HG02759 (cell line): ENCODE data around the gene FBLN2.

Experiments used
- ATAC-seq: cut with Tn5 transposase; IDR thresholded peaks from one replicate; pipeline ENCODE4 v1.9.1; 2021; ENCODE audit warnings: mild to moderate bottlenecking, moderate library complexity; ENCODE audit not compliant: unreplicated experiment

The FBLN2 gene

GRCh38 chr3:13659221-13659969, 110.5 kb downstream of the FBLN2 start:
- no peak for ATAC-seq

- ATAC-seq = no peak
Observed at GRCh38 chr3:13660042-13660874, 111.3 kb downstream of the FBLN2 start.

GRCh38 chr3:13661121-13661520, 112.2 kb downstream of the FBLN2 start:
- ATAC-seq = no peak

- no peak for ATAC-seq
Observed at GRCh38 chr3:13662238-13662847, 113.4 kb downstream of the FBLN2 start.

- ATAC-seq = no peak
Observed at GRCh38 chr3:13663781-13664535, 115.0 kb downstream of the FBLN2 start.

GRCh38 chr3:13665582-13666226, 116.8 kb downstream of the FBLN2 start:
- ATAC-seq = no peak

GRCh38 chr3:13666227-13666619, 117.3 kb downstream of the FBLN2 start:
- ATAC-seq = no peak

- no peak for ATAC-seq
Observed at GRCh38 chr3:13666781-13667709, 118.1 kb downstream of the FBLN2 start.

- ATAC-seq = no peak
Observed at GRCh38 chr3:13668136-13668535, 119.2 kb downstream of the FBLN2 start.

GRCh38 chr3:13669457-13669856, 120.5 kb downstream of the FBLN2 start:
- ATAC-seq = no peak

GRCh38 chr3:13670292-13670691, 121.4 kb downstream of the FBLN2 start:
- no peak for ATAC-seq

GRCh38 chr3:13671482-13672233, 122.7 kb downstream of the FBLN2 start:
- no peak for ATAC-seq

GRCh38 chr3:13673207-13673606, 124.3 kb downstream of the FBLN2 start:
- ATAC-seq = no peak

- no peak for ATAC-seq
Observed at GRCh38 chr3:13674538-13675185, 125.7 kb downstream of the FBLN2 start.

- no peak for ATAC-seq
Observed at GRCh38 chr3:13676356-13677017, 127.6 kb downstream of the FBLN2 start.

GRCh38 chr3:13677272-13677671, 128.3 kb downstream of the FBLN2 start:
- ATAC-seq = no peak

- ATAC-seq = no peak
Observed at GRCh38 chr3:13681931-13682330, 133.0 kb downstream of the FBLN2 start.
